C4-2B (cell line): ENCODE measurements around the gene IL33.

Source experiments
- H3K27ac ChIP-seq: fragments of 450-650 bp; 2 replicates; pipeline ENCODE4 v1.5.1; 2017
- CTCF ChIP-seq: fragments of 450-650 bp; conservative IDR thresholded peaks from 2 replicates; pipeline ENCODE4 v1.5.1; 2017; ENCODE audit warnings: mild to moderate bottlenecking
- ZFX ChIP-seq: fragments of 450-650 bp; IDR thresholded peaks from 2 replicates; pipeline ENCODE4 v1.6.1; 2017

IL33 gene

GRCh38 chr9:6198251-6198650 lies 17.4 kb upstream of the IL33 start:
- H3K27ac ChIP-seq, result peak overlapping the region; percentile 47; the same call in 1 of the 2 replicates
- TF ChIP-seq ZFX (no peak), CTCF (no peak)

- H3K27ac ChIP-seq, result no peak overlapping the region
- TF ChIP-seq ZFX (no peak), CTCF (no peak)
These were observed 16.0 kb upstream of the IL33 start for GRCh38 chr9:6199596-6199995.

GRCh38 chr9:6200761-6201160 lies 14.8 kb upstream of the IL33 start:
- TF ChIP-seq ZFX, result no peak
- no peak for TF ChIP-seq CTCF
- H3K27ac ChIP-seq, result no peak overlapping the region

- TF ChIP-seq CTCF (no peak), ZFX (no peak)
- H3K27ac ChIP-seq, result no peak overlapping the region
These were observed 5.6 kb upstream of the IL33 start for GRCh38 chr9:6209966-6210365.

GRCh38 chr9:6212722-6213375 lies 2.8 kb upstream of the IL33 start:
- TF ChIP-seq CTCF (no peak), ZFX (no peak)
- H3K27ac ChIP-seq, result no peak overlapping the region

GRCh38 chr9:6214434-6214833 lies 1.2 kb upstream of the IL33 start:
- TF ChIP-seq ZFX, result no peak
- no peak for TF ChIP-seq CTCF

GRCh38 chr9:6214903-6215302 lies 704 bp upstream of the IL33 start:
- H3K27ac ChIP-seq, result no peak overlapping the region
- TF ChIP-seq ZFX (no peak), CTCF (no peak)

More at GRCh38 chr9:6214434-6214833, 1.2 kb upstream of the IL33 start:
- H3K27ac ChIP-seq, result no peak overlapping the region
